ENCODE data around the gene ZNF8.
"Not testable (repeated sequence)": the region's sequence is repeated elsewhere in the genome, so short reads cannot be mapped to it uniquely, and the experiment has no call there.

ZNF8 gene

GRCh38 chr19:58300620-58301019 is 21.9 kb downstream of the ZNF8 start:
- no peak for DNase-seq

GRCh38 chr19:58304255-58304654 is 25.5 kb downstream of the ZNF8 start:
- no peak for DNase-seq

- DNase-seq = no peak
Measured at GRCh38 chr19:58304748-58305064, 26.0 kb downstream of the ZNF8 start.

GRCh38 chr19:58305065-58305931 is 26.5 kb downstream of the ZNF8 start, which contains the start of gene ERVK3-1:
TSS of gene ERVK3-1 (plus strand) at chr19:58305377. CDS start at chr19:58312169, 6,792 bp downstream.
- peak; percentile 96 for DNase-seq

- no peak for DNase-seq
Measured at GRCh38 chr19:58305932-58306323, 27.2 kb downstream of the ZNF8 start.

GRCh38 chr19:58307736-58308135 is 29.0 kb downstream of the ZNF8 start:
- no peak for DNase-seq

GRCh38 chr19:58310685-58311084 is 31.9 kb downstream of the ZNF8 start:
- not testable (repeated sequence) for DNase-seq

- DNase-seq = no peak
Measured at GRCh38 chr19:58311345-58311865, 32.6 kb downstream of the ZNF8 start.

GRCh38 chr19:58315580-58315979 is 36.8 kb downstream of the ZNF8 start:
- no peak for DNase-seq

GRCh38 chr19:58317476-58318072 is 38.8 kb downstream of the ZNF8 start:
- DNase-seq = no peak

GRCh38 chr19:58318297-58318696 is 39.5 kb downstream of the ZNF8 start:
- DNase-seq = no peak

GRCh38 chr19:58319241-58319640 is 40.5 kb downstream of the ZNF8 start:
- DNase-seq = no peak

- DNase-seq = no peak
Measured at GRCh38 chr19:58325311-58326022, 46.7 kb downstream of the ZNF8 start.

GRCh38 chr19:58326501-58326913 is 47.8 kb downstream of the ZNF8 start:
- DNase-seq = no peak

GRCh38 chr19:58326914-58327726 is 48.4 kb downstream of the ZNF8 start, which contains the start of gene ZSCAN22:
TSS of gene ZSCAN22 (plus strand) at chr19:58326994. CDS start at chr19:58334803, 7,809 bp downstream.
- peak; percentile 91 for DNase-seq

GRCh38 chr19:58328999-58329398 is 50.2 kb downstream of the ZNF8 start:
- no peak for DNase-seq

GRCh38 chr19:58330458-58330857 is 51.7 kb downstream of the ZNF8 start:
- DNase-seq = no peak

GRCh38 chr19:58332697-58333096 is 53.9 kb downstream of the ZNF8 start:
- DNase-seq = no peak

- DNase-seq = no peak
Measured at GRCh38 chr19:58334691-58335249, 56.0 kb downstream of the ZNF8 start.

GRCh38 chr19:58335630-58336029 is 56.9 kb downstream of the ZNF8 start:
- DNase-seq = no peak

- no peak for DNase-seq
Measured at GRCh38 chr19:58336216-58336615, 57.5 kb downstream of the ZNF8 start.

- no peak for DNase-seq
Measured at GRCh38 chr19:58336820-58337219, 58.1 kb downstream of the ZNF8 start.
